H1 (cell line): ENCODE data around the gene PLEKHA4. TPM values are rescaled to one million over a fixed set of nuclear protein-coding genes. Genes with fewer than 3 reads are reported as not detected.

Experiments used
- BACH1 ChIP-seq: IDR thresholded peaks from 2 replicates; pipeline ENCODE4 v1.6.1; 2012; ENCODE audit warnings: low read length, improper control_type of control experiment
- EGR1 ChIP-seq: IDR thresholded peaks from 2 replicates; pipeline ENCODE4 v1.6.1; 2011; ENCODE audit warnings: low read depth, low read length, borderline replicate concordance
- EZH2 ChIP-seq: fragments of 200-600 bp; sonication (generic); IDR thresholded peaks from 2 replicates; pipeline ENCODE4 v1.7.1; 2012; ENCODE audit warnings: low read depth, mild to moderate bottlenecking, moderate library complexity, low read length, inconsistent platforms; ENCODE audit not compliant: severe bottlenecking
- HDAC2 ChIP-seq, 2 experiments: fragments of 300-600 bp in 1 of 2; sonication (generic) in 1 of 2; IDR thresholded peaks; 2 replicates each; pipeline ENCODE4 v1.6.1; 2011 to 2012; ENCODE audit warnings: low read depth in 2 of 2, low read length in 2 of 2, mild to moderate bottlenecking in 2 of 2, moderate library complexity in 2 of 2, borderline replicate concordance in 1 of 2, inconsistent platforms in 1 of 2
- JUND ChIP-seq: IDR thresholded peaks from 2 replicates; pipeline ENCODE4 v1.6.1; 2011; ENCODE audit warnings: mild to moderate bottlenecking, improper control_type of control experiment, low read length
- MAFK ChIP-seq: IDR thresholded peaks from 2 replicates; pipeline ENCODE4 v1.6.1; 2012; ENCODE audit warnings: low read depth, mild to moderate bottlenecking, improper control_type of control experiment, low read length
- NANOG ChIP-seq: IDR thresholded peaks from 2 replicates; pipeline ENCODE4 v1.6.1; 2011; ENCODE audit warnings: low read length, low read depth, mild to moderate bottlenecking, inconsistent platforms; ENCODE audit not compliant: insufficient read depth, poor library complexity, severe bottlenecking
- PHF8 ChIP-seq: fragments of 200-600 bp; sonication (generic); conservative IDR thresholded peaks from 2 replicates; pipeline ENCODE4 v1.7.1; 2012; ENCODE audit warnings: low read depth, mild to moderate bottlenecking, inconsistent platforms, low read length, moderate library complexity
- RBBP5 ChIP-seq: IDR thresholded peaks from 2 replicates; pipeline ENCODE4 v1.7.1; 2012; ENCODE audit warnings: low read depth, mild to moderate bottlenecking, inconsistent platforms, low read length, moderate library complexity, borderline replicate concordance
- RNF2 ChIP-seq: fragments of 200-900, 300-1000 bp; sonication (generic); IDR thresholded peaks from 2 replicates; pipeline ENCODE4 v1.7.1; 2016; ENCODE audit warnings: borderline replicate concordance, low read depth, mild to moderate bottlenecking, antibody characterized with exemption, low read length; ENCODE audit not compliant: poor library complexity, severe bottlenecking; ENCODE audit errors: missing control alignments
- SIN3A ChIP-seq, 2 experiments: IDR thresholded peaks in 1 of 2; conservative IDR thresholded peaks in 1 of 2; 2 replicates each; pipeline ENCODE4 v1.6.1; 2011 to 2012; ENCODE audit warnings: low read length in 2 of 2, improper control_type of control experiment in 1 of 2, low read depth in 1 of 2, mild to moderate bottlenecking in 1 of 2
- SIRT6 ChIP-seq: IDR thresholded peaks from one replicate; pipeline ENCODE4 v1.7.1; 2012; ENCODE audit warnings: low read length, inconsistent platforms
- SP2 ChIP-seq: IDR thresholded peaks from 2 replicates; pipeline ENCODE4 v1.6.1; 2012; ENCODE audit warnings: mild to moderate bottlenecking, low read length, inconsistent platforms
- SRF ChIP-seq: IDR thresholded peaks from 2 replicates; pipeline ENCODE4 v1.6.1; 2011; ENCODE audit warnings: mild to moderate bottlenecking, low read depth, low read length, moderate library complexity
- TAF1 ChIP-seq: IDR thresholded peaks from 2 replicates; pipeline ENCODE4 v1.6.1; 2011; ENCODE audit warnings: mild to moderate bottlenecking, low read depth, low read length
- TBP ChIP-seq: IDR thresholded peaks from 2 replicates; pipeline ENCODE4 v1.6.1; 2011; ENCODE audit warnings: low read depth, low read length, improper control_type of control experiment
- YY1 ChIP-seq: IDR thresholded peaks from 2 replicates; pipeline ENCODE4 v1.6.1; 2011; ENCODE audit warnings: low read depth, mild to moderate bottlenecking, low read length
- ZNF274 ChIP-seq: IDR thresholded peaks from 2 replicates; pipeline ENCODE4 v1.7.0; 2012; ENCODE audit warnings: low read length, borderline replicate concordance; ENCODE audit errors: extremely low read depth
- polyA plus RNA-seq, 7 experiments: library from polyadenylated mRNA; depleted of rRNA in 3 of 7; stranded (reverse) in 5 of 7; unstranded in 2 of 7; fragments of >200 nt in 5 of 7; fragments of 200-250 nt in 2 of 7; gene quantifications; 1 replicate in 5 of 7; 2 replicates in 1 of 7; 4 replicates in 1 of 7; pipeline versions ENCODE4 v1.2.1 to v1.2.3, GENCODE V29; 2011 to 2013; ENCODE audit warnings: missing spikeins in 2 of 7, mixed read lengths in 2 of 7
- total RNA-seq: library from RNA; stranded (reverse); fragmentation: NEBNext Ultra II Directional; extraction: Animal tissue kit (Norgen Biotek cat#: 25700); gene quantifications from 2 replicates; pipeline ENCODE4 v1.2.1, GENCODE V29; 2021
- TF ChIP-seq, protein P1 (sequence below): IDR thresholded peaks from 2 replicates; pipeline ENCODE4 v1.6.1; 2011; ENCODE audit warnings: low read length, improper control_type of control experiment
- TF ChIP-seq, protein P2 (sequence below): IDR thresholded peaks from 2 replicates; pipeline ENCODE4 v1.6.1; 2011; ENCODE audit warnings: low read depth, mild to moderate bottlenecking, low read length; ENCODE audit not compliant: insufficient read depth
- TF ChIP-seq, protein P3 (sequence below): IDR thresholded peaks from 2 replicates; pipeline ENCODE4 v1.6.1; 2012; ENCODE audit warnings: inconsistent platforms

PLEKHA4 gene
- total and polyA plus RNA-seq, 2 of the 8 experiments (the other 6 are each of a cell fraction or from before 2014, with no cell fraction given), result 8.2 to 18.0 TPM

DNA sequence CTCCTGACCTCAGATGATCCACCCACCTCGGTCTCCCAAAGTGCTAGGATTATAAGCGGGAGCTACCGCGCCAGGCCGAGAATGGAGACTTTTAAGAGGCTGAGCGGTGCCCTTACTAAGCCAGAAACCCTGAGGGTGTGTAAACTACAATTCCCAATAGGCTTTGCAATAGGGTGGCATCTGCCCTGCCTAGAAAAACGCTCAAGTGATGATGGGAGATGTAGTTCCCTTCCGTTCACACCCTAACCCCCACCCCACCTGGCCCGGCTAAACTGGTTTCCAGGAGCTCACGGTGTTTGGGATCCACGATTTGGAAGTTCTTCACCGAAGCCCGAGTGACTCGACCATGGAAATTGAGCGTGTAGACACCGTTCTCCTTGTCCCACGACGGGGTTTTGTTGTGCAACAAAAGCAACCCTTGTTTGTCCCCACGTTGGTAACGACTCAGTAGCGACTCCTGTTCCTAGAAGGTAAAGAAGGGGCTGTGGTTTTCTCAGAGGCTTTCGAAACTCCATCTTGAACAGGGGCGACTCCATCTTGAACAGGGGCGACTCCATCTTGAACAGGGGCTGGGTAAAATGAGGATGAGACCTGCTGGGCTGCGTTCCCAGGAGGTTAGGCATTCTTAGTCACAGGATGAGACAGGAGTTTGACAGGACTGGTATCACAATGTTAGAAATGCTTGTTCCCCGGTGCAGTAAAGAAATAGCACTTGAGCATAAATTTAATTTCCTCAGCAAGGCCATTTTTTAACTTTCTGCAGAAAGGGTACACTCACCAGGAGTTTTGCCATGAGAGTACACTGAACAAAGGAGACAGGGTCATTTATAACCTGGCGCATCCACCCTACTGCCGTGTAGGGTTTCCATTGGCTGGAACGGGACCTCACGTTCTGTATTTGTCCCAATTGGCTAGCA lies 13.6 kb upstream of the PLEKHA4 start (continued):
- no peak for TF ChIP-seq RNF2
- TF ChIP-seq JUND, result no peak
- TF ChIP-seq HDAC2 (IDR thresholded peaks at IDR 0.05; ENCODE audit: borderline replicate concordance in 1 of 2, low read depth in 2 of 2, low read length in 2 of 2), result peak in 1 of 2 experiments; percentile 48; a peak in 1 of 4 replicates
- TF ChIP-seq SP2, result no peak
- TF ChIP-seq SRF, result no peak
- no peak for TF ChIP-seq PHF8
- no peak for TF ChIP-seq MAFK
- 0 out of 2 replicates have a peak, but pooled peaks have one; percentile 34 for TF ChIP-seq TAF1
- TF ChIP-seq EZH2, result no peak
- TF ChIP-seq RBBP5, result no peak
- no peak for TF ChIP-seq EGR1
- TF ChIP-seq BACH1, result no peak
- TF ChIP-seq YY1, result peak; percentile 91
- TF ChIP-seq, protein P1, sequence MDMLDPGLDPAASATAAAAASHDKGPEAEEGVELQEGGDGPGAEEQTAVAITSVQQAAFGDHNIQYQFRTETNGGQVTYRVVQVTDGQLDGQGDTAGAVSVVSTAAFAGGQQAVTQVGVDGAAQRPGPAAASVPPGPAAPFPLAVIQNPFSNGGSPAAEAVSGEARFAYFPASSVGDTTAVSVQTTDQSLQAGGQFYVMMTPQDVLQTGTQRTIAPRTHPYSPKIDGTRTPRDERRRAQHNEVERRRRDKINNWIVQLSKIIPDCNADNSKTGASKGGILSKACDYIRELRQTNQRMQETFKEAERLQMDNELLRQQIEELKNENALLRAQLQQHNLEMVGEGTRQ, result no peak
- TF ChIP-seq NANOG, result no peak
- TF ChIP-seq TBP, result no peak
- TF ChIP-seq, protein P2, sequence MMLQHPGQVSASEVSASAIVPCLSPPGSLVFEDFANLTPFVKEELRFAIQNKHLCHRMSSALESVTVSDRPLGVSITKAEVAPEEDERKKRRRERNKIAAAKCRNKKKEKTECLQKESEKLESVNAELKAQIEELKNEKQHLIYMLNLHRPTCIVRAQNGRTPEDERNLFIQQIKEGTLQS, result 0 out of 2 replicates have a peak, but pooled peaks have one; percentile 39
- no peak; a peak in 1 of 4 replicates for TF ChIP-seq SIN3A (conservative IDR thresholded peaks at IDR 0.05 in 1 of 2, IDR thresholded peaks at IDR 0.05 in 1 of 2; ENCODE audit: low read depth in 1 of 2, low read length in 2 of 2)
- TF ChIP-seq SIRT6, result no peak
- no peak for TF ChIP-seq ZNF274
- TF ChIP-seq, protein P3, sequence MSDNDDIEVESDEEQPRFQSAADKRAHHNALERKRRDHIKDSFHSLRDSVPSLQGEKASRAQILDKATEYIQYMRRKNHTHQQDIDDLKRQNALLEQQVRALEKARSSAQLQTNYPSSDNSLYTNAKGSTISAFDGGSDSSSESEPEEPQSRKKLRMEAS, result no peak
